SK-N-SH treated with all-trans-retinoic acid at 6 μM for 48 hours (cell line): ENCODE results near the gene RMND5B.

ENCODE experiments used
- ATAC-seq: fragments of 200-7000 bp; cut with Tn5 transposase; 3 replicates; pipeline ENCODE4 v1.9.1; 2020; ENCODE audit warnings: mild to moderate bottlenecking, moderate library complexity
- ARNTL ChIP-seq: fragments of 450-650 bp; formaldehyde crosslinking; IDR thresholded peaks from 2 replicates; pipeline ENCODE4 v1.5.0; 2020; ENCODE audit warnings: low read depth, mild to moderate bottlenecking, moderate library complexity, borderline replicate concordance
- GLIS3 ChIP-seq: fragments of 250-450 bp; sonication (Bioruptor Pico); IDR thresholded peaks from 2 replicates; pipeline ENCODE4 v1.5.0; 2020; ENCODE audit warnings: mild to moderate bottlenecking, moderate library complexity
- ISL1 ChIP-seq: fragments of 250-450 bp; sonication (Bioruptor Pico); IDR thresholded peaks from 2 replicates; pipeline ENCODE4 v2.1.2; 2022; ENCODE audit warnings: mild to moderate bottlenecking, moderate library complexity
- OSR1 ChIP-seq: fragments of 250-450 bp; sonication (Bioruptor Pico); IDR thresholded peaks from 2 replicates; pipeline ENCODE4 v1.8.0; 2022; ENCODE audit warnings: moderate library complexity, mild to moderate bottlenecking, inconsistent platforms
- PPARA ChIP-seq: fragments of 250-450 bp; sonication (Bioruptor Pico); IDR thresholded peaks from 2 replicates; pipeline ENCODE4 v1.5.0; 2020; ENCODE audit warnings: mild to moderate bottlenecking, borderline replicate concordance
- RARB ChIP-seq: fragments of 250-450 bp; sonication (Bioruptor Pico); IDR thresholded peaks from 2 replicates; pipeline ENCODE4 v1.8.0; 2021; ENCODE audit warnings: mild to moderate bottlenecking, moderate library complexity
- SNAI2 ChIP-seq: fragments of 250-450 bp; sonication (Bioruptor Pico); IDR thresholded peaks from 2 replicates; pipeline ENCODE4 v1.5.0; 2020; ENCODE audit warnings: mild to moderate bottlenecking, moderate library complexity
- TCF4 ChIP-seq: fragments of 250-450 bp; sonication (Bioruptor Pico); IDR thresholded peaks from 2 replicates; pipeline ENCODE4 v1.8.0; 2021; ENCODE audit warnings: mild to moderate bottlenecking, moderate library complexity, borderline replicate concordance
- TOX ChIP-seq: fragments of 250-450 bp; sonication (Bioruptor Pico); IDR thresholded peaks from 2 replicates; pipeline ENCODE4 v1.8.0; 2021; ENCODE audit warnings: mild to moderate bottlenecking, moderate library complexity, borderline replicate concordance
- ZC3H10 ChIP-seq: fragments of 250-450 bp; sonication (Bioruptor Pico); IDR thresholded peaks from 2 replicates; pipeline ENCODE4 v1.5.1; 2021; ENCODE audit warnings: mild to moderate bottlenecking, moderate library complexity
- ZFP3 ChIP-seq: fragments of 250-450 bp; sonication (Bioruptor Pico); IDR thresholded peaks from 2 replicates; pipeline ENCODE4 v1.5.0; 2020; ENCODE audit warnings: mild to moderate bottlenecking, moderate library complexity
- ZFP30 ChIP-seq: fragments of 450-650 bp; formaldehyde crosslinking; IDR thresholded peaks from 2 replicates; pipeline ENCODE4 v1.5.0; 2022; ENCODE audit warnings: mild to moderate bottlenecking, moderate library complexity
- ZNF565 ChIP-seq: fragments of 450-650 bp; formaldehyde crosslinking; conservative IDR thresholded peaks from 2 replicates; pipeline ENCODE4 v1.5.0; 2020; ENCODE audit warnings: low read depth, mild to moderate bottlenecking, moderate library complexity
- ZNF70 ChIP-seq: fragments of 450-650 bp; formaldehyde crosslinking; IDR thresholded peaks from 2 replicates; pipeline ENCODE4 v1.5.0; 2020; ENCODE audit warnings: mild to moderate bottlenecking, moderate library complexity
- ZNF8 ChIP-seq: fragments of 450-650 bp; formaldehyde crosslinking; IDR thresholded peaks from 2 replicates; pipeline ENCODE4 v1.5.0; 2020; ENCODE audit warnings: mild to moderate bottlenecking, moderate library complexity
- TF ChIP-seq, protein P1 (sequence below): fragments of 250-450 bp; sonication (Bioruptor Pico); IDR thresholded peaks from 2 replicates; pipeline ENCODE4 v1.5.1; 2021; ENCODE audit warnings: mild to moderate bottlenecking, moderate library complexity
- TF ChIP-seq, protein P2 (sequence below): fragments of 250-450 bp; sonication (Bioruptor Pico); IDR thresholded peaks from 2 replicates; pipeline ENCODE4 v1.8.0; 2021; ENCODE audit warnings: low read depth, mild to moderate bottlenecking, moderate library complexity, borderline replicate concordance
- TF ChIP-seq, protein P3 (sequence below): fragments of 250-450 bp; sonication (Bioruptor Pico); IDR thresholded peaks from 2 replicates; pipeline ENCODE4 v1.8.0; 2020; ENCODE audit warnings: mild to moderate bottlenecking, moderate library complexity, borderline replicate concordance
- TF ChIP-seq, protein P4 (sequence below): fragments of 250-450 bp; sonication (Bioruptor Pico); IDR thresholded peaks from 2 replicates; pipeline ENCODE4 v1.5.1; 2020; ENCODE audit warnings: low read depth, mild to moderate bottlenecking, moderate library complexity

RMND5B gene

DNA sequence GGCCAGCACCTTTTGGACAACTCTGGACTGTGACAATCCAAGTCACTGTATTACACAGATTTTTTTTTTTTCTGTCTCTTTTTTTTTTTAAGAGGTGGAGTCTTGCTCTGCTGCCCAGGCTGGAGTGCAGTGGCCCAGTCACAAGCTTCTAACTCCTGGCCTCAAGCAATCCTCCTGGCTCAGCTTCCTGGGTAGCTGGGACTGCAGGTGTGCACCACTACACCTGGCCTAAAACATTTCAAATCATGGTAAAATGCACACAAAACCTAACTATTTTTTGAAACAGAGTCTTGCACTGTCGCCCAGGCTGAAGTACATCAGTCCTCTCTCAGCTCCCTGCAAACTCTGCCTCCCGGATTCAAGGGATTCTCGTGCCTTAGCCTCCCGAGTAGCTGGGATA is 24.7 kb upstream of the RMND5B start:
- TF ChIP-seq SNAI2 (CRISPR knock-in tag) = no peak
- TF ChIP-seq TOX (CRISPR knock-in tag) = no peak
- TF ChIP-seq ZNF565 (CRISPR knock-in tag) = no peak
- TF ChIP-seq ZFP3 (CRISPR knock-in tag) = no peak
- TF ChIP-seq ZNF70 (CRISPR knock-in tag) = no peak
- no peak for TF ChIP-seq TCF4 (CRISPR knock-in tag)
- TF ChIP-seq ZFP30 (CRISPR knock-in tag) = no peak
- no peak for TF ChIP-seq PPARA (CRISPR knock-in tag)
- no peak for TF ChIP-seq GLIS3 (CRISPR knock-in tag)
- no peak for TF ChIP-seq RARB
- TF ChIP-seq, protein P1, sequence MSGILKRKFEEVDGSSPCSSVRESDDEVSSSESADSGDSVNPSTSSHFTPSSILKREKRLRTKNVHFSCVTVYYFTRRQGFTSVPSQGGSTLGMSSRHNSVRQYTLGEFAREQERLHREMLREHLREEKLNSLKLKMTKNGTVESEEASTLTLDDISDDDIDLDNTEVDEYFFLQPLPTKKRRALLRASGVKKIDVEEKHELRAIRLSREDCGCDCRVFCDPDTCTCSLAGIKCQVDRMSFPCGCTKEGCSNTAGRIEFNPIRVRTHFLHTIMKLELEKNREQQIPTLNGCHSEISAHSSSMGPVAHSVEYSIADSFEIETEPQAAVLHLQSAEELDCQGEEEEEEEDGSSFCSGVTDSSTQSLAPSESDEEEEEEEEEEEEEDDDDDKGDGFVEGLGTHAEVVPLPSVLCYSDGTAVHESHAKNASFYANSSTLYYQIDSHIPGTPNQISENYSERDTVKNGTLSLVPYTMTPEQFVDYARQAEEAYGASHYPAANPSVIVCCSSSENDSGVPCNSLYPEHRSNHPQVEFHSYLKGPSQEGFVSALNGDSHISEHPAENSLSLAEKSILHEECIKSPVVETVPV (CRISPR knock-in tag) = no peak
- TF ChIP-seq, protein P2, sequence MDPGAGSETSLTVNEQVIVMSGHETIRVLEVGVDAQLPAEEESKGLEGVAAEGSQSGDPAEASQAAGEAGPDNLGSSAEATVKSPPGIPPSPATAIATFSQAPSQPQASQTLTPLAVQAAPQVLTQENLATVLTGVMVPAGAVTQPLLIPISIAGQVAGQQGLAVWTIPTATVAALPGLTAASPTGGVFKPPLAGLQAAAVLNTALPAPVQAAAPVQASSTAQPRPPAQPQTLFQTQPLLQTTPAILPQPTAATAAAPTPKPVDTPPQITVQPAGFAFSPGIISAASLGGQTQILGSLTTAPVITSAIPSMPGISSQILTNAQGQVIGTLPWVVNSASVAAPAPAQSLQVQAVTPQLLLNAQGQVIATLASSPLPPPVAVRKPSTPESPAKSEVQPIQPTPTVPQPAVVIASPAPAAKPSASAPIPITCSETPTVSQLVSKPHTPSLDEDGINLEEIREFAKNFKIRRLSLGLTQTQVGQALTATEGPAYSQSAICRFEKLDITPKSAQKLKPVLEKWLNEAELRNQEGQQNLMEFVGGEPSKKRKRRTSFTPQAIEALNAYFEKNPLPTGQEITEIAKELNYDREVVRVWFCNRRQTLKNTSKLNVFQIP (CRISPR knock-in tag) = no peak
- TF ChIP-seq ZC3H10 (CRISPR knock-in tag) = no peak
- TF ChIP-seq, protein P3, sequence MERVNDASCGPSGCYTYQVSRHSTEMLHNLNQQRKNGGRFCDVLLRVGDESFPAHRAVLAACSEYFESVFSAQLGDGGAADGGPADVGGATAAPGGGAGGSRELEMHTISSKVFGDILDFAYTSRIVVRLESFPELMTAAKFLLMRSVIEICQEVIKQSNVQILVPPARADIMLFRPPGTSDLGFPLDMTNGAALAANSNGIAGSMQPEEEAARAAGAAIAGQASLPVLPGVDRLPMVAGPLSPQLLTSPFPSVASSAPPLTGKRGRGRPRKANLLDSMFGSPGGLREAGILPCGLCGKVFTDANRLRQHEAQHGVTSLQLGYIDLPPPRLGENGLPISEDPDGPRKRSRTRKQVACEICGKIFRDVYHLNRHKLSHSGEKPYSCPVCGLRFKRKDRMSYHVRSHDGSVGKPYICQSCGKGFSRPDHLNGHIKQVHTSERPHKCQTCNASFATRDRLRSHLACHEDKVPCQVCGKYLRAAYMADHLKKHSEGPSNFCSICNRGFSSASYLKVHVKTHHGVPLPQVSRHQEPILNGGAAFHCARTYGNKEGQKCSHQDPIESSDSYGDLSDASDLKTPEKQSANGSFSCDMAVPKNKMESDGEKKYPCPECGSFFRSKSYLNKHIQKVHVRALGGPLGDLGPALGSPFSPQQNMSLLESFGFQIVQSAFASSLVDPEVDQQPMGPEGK = no peak
- TF ChIP-seq OSR1 (CRISPR knock-in tag) = no peak
- TF ChIP-seq, protein P4, sequence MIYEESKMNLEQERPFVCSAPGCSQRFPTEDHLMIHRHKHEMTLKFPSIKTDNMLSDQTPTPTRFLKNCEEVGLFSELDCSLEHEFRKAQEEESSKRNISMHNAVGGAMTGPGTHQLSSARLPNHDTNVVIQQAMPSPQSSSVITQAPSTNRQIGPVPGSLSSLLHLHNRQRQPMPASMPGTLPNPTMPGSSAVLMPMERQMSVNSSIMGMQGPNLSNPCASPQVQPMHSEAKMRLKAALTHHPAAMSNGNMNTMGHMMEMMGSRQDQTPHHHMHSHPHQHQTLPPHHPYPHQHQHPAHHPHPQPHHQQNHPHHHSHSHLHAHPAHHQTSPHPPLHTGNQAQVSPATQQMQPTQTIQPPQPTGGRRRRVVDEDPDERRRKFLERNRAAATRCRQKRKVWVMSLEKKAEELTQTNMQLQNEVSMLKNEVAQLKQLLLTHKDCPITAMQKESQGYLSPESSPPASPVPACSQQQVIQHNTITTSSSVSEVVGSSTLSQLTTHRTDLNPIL (CRISPR knock-in tag) = no peak
- no peak for ATAC-seq

DNA sequence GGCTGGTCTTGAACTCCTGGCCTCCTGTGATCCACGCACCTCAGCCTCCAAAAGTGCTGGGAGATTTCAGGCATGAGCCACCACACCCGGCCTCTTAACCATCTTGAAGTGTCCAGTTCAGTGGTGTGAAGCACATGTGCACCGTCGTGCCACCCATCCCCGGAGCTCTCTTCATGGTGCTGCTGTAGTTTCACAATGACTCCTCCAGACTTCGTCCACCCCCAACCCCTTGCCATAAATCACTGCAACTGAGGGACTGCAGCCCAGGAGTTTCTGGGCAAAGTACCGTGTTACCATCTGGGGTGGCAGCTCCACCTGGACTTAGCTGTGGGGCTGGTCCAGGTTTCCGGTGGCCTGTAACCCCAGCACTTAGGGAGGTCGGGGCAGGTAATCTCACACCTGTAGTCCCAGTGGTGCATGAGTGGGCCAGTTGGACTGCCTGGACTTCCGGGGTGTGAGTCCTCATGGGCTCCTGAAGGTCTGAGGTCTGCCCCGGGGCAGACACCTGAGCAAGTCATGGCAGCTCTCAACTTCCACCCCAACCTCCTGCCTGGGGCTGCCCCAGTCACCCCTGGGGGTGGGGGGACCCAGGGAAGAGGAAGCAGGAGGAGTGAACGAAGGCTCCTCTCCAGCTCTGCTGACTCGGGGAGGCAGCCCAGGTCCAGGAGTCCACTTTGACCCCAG is 24.1 kb upstream of the RMND5B start:
- ATAC-seq = no peak
- TF ChIP-seq OSR1 (CRISPR knock-in tag) (no peak), ZNF8 (CRISPR knock-in tag) (no peak), ZNF565 (CRISPR knock-in tag) (no peak), ISL1 (no peak), ZNF70 (CRISPR knock-in tag) (no peak), SNAI2 (CRISPR knock-in tag) (no peak), ZFP3 (CRISPR knock-in tag) (no peak), ARNTL (CRISPR knock-in tag) (no peak), ZC3H10 (CRISPR knock-in tag) (no peak), TCF4 (CRISPR knock-in tag) (no peak)
- TF ChIP-seq, protein P3 = no peak
- TF ChIP-seq, protein P2 (CRISPR knock-in tag) = no peak
- TF ChIP-seq, protein P4 (CRISPR knock-in tag) = no peak
